Trophoblast cell (in vitro differentiated cells and primary cell): ENCODE data around the gene BCAP31.

ENCODE experiments used
- DNase-seq, 2 donors: peaks; one replicate each; pipeline ENCODE4 v3.0.0-alpha.2; 2016
- H2AFZ ChIP-seq: 2 replicates; pipeline ENCODE4 v1.6.1; 2013; ENCODE audit warnings: low read length, moderate library complexity, mild to moderate bottlenecking; ENCODE audit not compliant: insufficient read depth, poor library complexity
- H2AK5ac ChIP-seq: 2 replicates; pipeline ENCODE4 v1.6.1; 2013; ENCODE audit warnings: mild to moderate bottlenecking, low read length
- H2BK120ac ChIP-seq: 2 replicates; pipeline ENCODE4 v1.6.1; 2013; ENCODE audit warnings: low read length, mild to moderate bottlenecking, moderate library complexity; ENCODE audit not compliant: insufficient read depth, poor library complexity
- H2BK12ac ChIP-seq: 2 replicates; pipeline ENCODE4 v1.6.1; 2013; ENCODE audit warnings: mild to moderate bottlenecking, low read length, moderate library complexity
- H2BK5ac ChIP-seq: 2 replicates; pipeline ENCODE4 v1.6.1; 2013; ENCODE audit warnings: low read length, low read depth, moderate library complexity, mild to moderate bottlenecking; ENCODE audit not compliant: poor library complexity
- H3K14ac ChIP-seq: 2 replicates; pipeline ENCODE4 v1.6.1; 2013; ENCODE audit warnings: mild to moderate bottlenecking, low read length
- H3K18ac ChIP-seq: 2 replicates; pipeline ENCODE4 v1.6.1; 2013; ENCODE audit warnings: mild to moderate bottlenecking, low read length
- H3K23ac ChIP-seq: 2 replicates; pipeline ENCODE4 v1.6.1; 2013; ENCODE audit warnings: low read length
- H3K27ac ChIP-seq: 2 replicates; pipeline ENCODE4 v1.5.1; 2013; ENCODE audit warnings: low read depth, mild to moderate bottlenecking, inconsistent platforms, low read length, moderate library complexity
- H3K27me3 ChIP-seq: 2 replicates; pipeline ENCODE4 v1.6.1; 2013; ENCODE audit warnings: inconsistent platforms, mild to moderate bottlenecking, low read length, moderate library complexity; ENCODE audit not compliant: insufficient read depth
- H3K36me3 ChIP-seq, 2 experiments: 1 replicate in 1 of 2; 2 replicates in 1 of 2; pipeline ENCODE4 v1.6.1; 2013; ENCODE audit warnings: low read length in 2 of 2, mild to moderate bottlenecking in 2 of 2, moderate library complexity in 1 of 2; ENCODE audit not compliant: insufficient read depth in 2 of 2, control insufficient read depth in 1 of 2
- H3K4ac ChIP-seq: 2 replicates; pipeline ENCODE4 v1.6.1; 2013; ENCODE audit warnings: low read depth, mild to moderate bottlenecking, low read length, moderate library complexity
- H3K4me1 ChIP-seq, 2 experiments: 1 replicate in 1 of 2; 2 replicates in 1 of 2; pipeline ENCODE4 v1.6.1; 2013; ENCODE audit warnings: low read length in 2 of 2, mild to moderate bottlenecking in 2 of 2, moderate library complexity in 1 of 2; ENCODE audit not compliant: insufficient read depth in 2 of 2, control insufficient read depth in 1 of 2
- H3K4me2 ChIP-seq: 2 replicates; pipeline ENCODE4 v1.6.1; 2013; ENCODE audit warnings: inconsistent platforms, mild to moderate bottlenecking, low read length, moderate library complexity
- H3K4me3 ChIP-seq: 2 replicates; pipeline ENCODE4 v1.5.1; 2013; ENCODE audit warnings: mild to moderate bottlenecking, low read depth, low read length, inconsistent platforms
- H3K79me1 ChIP-seq: one replicate; pipeline ENCODE4 v1.6.1; 2013; ENCODE audit warnings: low read length
- H3K79me2 ChIP-seq: 2 replicates; pipeline ENCODE4 v1.6.1; 2013; ENCODE audit warnings: low read length, mild to moderate bottlenecking; ENCODE audit not compliant: control insufficient read depth, insufficient read depth, poor library complexity
- H3K9ac ChIP-seq: 2 replicates; pipeline ENCODE4 v1.6.1; 2013; ENCODE audit warnings: mild to moderate bottlenecking, low read length
- H3K9me3 ChIP-seq: 2 replicates; pipeline ENCODE4 v1.6.1; 2013; ENCODE audit warnings: low read depth, mild to moderate bottlenecking, control low read depth, inconsistent platforms, low read length; ENCODE audit not compliant: insufficient read depth
- H4K12ac ChIP-seq: 2 replicates; pipeline ENCODE4 v1.6.1; 2013; ENCODE audit warnings: low read depth, mild to moderate bottlenecking, low read length, moderate library complexity
- H4K8ac ChIP-seq: 2 replicates; pipeline ENCODE4 v1.6.1; 2013; ENCODE audit warnings: low read depth, mild to moderate bottlenecking, low read length, moderate library complexity
- H4K91ac ChIP-seq: one replicate; pipeline ENCODE4 v1.6.1; 2013; ENCODE audit warnings: low read depth, mild to moderate bottlenecking, low read length, moderate library complexity
- WGBS: extraction: QIAGEN DNeasy Blood & Tissue Kit; methylation state at CpG from one replicate; pipeline ENCODE4 v1.1.7; 2013; ENCODE audit warnings: missing lambda C conversion rate; ENCODE audit not compliant: insufficient read length, insufficient coverage; ENCODE audit errors: extremely low coverage; 5-methylcytosine and 5-hydroxymethylcytosine counted together

BCAP31 gene

GRCh38 chrX:153690466-153690865, 33.7 kb downstream of the BCAP31 start:
- no peak overlapping the region for H3K4me2 ChIP-seq
- H3K9ac ChIP-seq = no peak overlapping the region
- no peaks in the 10 kb centered on the region for H3K27me3 ChIP-seq
- H4K12ac ChIP-seq = no peak overlapping the region
- H3K4me3 ChIP-seq = no peak overlapping the region
- H4K8ac ChIP-seq = no peak overlapping the region
- H3K79me2 ChIP-seq = no peaks in the 10 kb centered on the region
- no peak overlapping the region for H3K23ac ChIP-seq
- no peak overlapping the region for H2AFZ ChIP-seq
- no peak overlapping the region for H2BK120ac ChIP-seq
- no peak overlapping the region for H2AK5ac ChIP-seq
- WGBS = no CpG with 5 or more reads among the region's 14 CpGs
- peaks cover 2% of the 10 kb centered on the region for H3K9me3 ChIP-seq
- H4K91ac ChIP-seq = no peak overlapping the region
- peaks cover 3% of the 10 kb centered on the region for H3K79me1 ChIP-seq
- H2BK5ac ChIP-seq = no peak overlapping the region
- peaks cover 11 to 17% of the 10 kb centered on the region in 2 experiments for H3K4me1 ChIP-seq
- DNase-seq = no peak
- H3K36me3 ChIP-seq = peaks cover 5 to 14% of the 10 kb centered on the region in 2 experiments
- no peak overlapping the region for H2BK12ac ChIP-seq
- no peak overlapping the region for H3K4ac ChIP-seq
- no peak overlapping the region for H3K18ac ChIP-seq
- no peak overlapping the region for H3K27ac ChIP-seq
- no peak overlapping the region for H3K14ac ChIP-seq

GRCh38 chrX:153689654-153690465, 34.3 kb downstream of the BCAP31 start:
- Histone ChIP-seq H3K27ac (no peak overlapping the region), H2BK5ac (no peak overlapping the region), H3K36me3 (peaks cover under 1 to 11% of the 10 kb centered on the region in 2 experiments), H3K4me3 (no peak overlapping the region), H3K14ac (no peak overlapping the region), H3K79me1 (peaks cover 3% of the 10 kb centered on the region), H2AFZ (no peak overlapping the region), H3K4me2 (no peak overlapping the region), H3K9me3 (peaks cover 2% of the 10 kb centered on the region), H4K91ac (no peak overlapping the region), H3K9ac (no peak overlapping the region), H3K23ac (no peak overlapping the region), H3K27me3 (no peaks in the 10 kb centered on the region), H2BK120ac (no peak overlapping the region), H4K12ac (no peak overlapping the region), H2AK5ac (no peak overlapping the region), H2BK12ac (no peak overlapping the region), H3K18ac (no peak overlapping the region), H4K8ac (no peak overlapping the region), H3K4ac (no peak overlapping the region), H3K79me2 (no peaks in the 10 kb centered on the region), H3K4me1 (peaks cover 12 to 17% of the 10 kb centered on the region in 2 experiments)
- peak in 1 of 2 donors; percentile 31 for DNase-seq
- no CpG with 5 or more reads among the region's 19 CpGs for WGBS

- H3K23ac ChIP-seq = no peak overlapping the region
- peaks cover 3% of the 10 kb centered on the region for H3K79me1 ChIP-seq
- H3K9ac ChIP-seq = no peak overlapping the region
- no peak overlapping the region for H4K91ac ChIP-seq
- no peak overlapping the region for H3K18ac ChIP-seq
- peak overlapping the region; percentile 61 for H3K4me2 ChIP-seq
- H3K4ac ChIP-seq = no peak overlapping the region
- no peak overlapping the region for H2BK120ac ChIP-seq
- no peaks in the 10 kb centered on the region for H3K27me3 ChIP-seq
- peak overlapping the region; percentile 59 for H3K4me3 ChIP-seq
- no peak overlapping the region for H2AK5ac ChIP-seq
- no peak overlapping the region for H4K12ac ChIP-seq
- H3K9me3 ChIP-seq = peaks cover 2% of the 10 kb centered on the region
- DNase-seq = no peak
- H3K27ac ChIP-seq = no peak overlapping the region
- no peak overlapping the region for H2BK5ac ChIP-seq
- peaks cover 12 to 17% of the 10 kb centered on the region in 2 experiments for H3K4me1 ChIP-seq
- no peaks in the 10 kb centered on the region for H3K79me2 ChIP-seq
- no CpG with 5 or more reads among the region's 53 CpGs for WGBS
- H4K8ac ChIP-seq = no peak overlapping the region
- no peak overlapping the region for H2AFZ ChIP-seq
- no peak overlapping the region for H2BK12ac ChIP-seq
- peaks cover 0 to 8% of the 10 kb centered on the region in 2 experiments for H3K36me3 ChIP-seq
- H3K14ac ChIP-seq = peak overlapping the region; percentile 37
Observed at GRCh38 chrX:153688911-153689590, 35.1 kb downstream of the BCAP31 start.

- Histone ChIP-seq H3K14ac (no peak overlapping the region), H2AFZ (no peak overlapping the region), H3K79me1 (peaks cover 3% of the 10 kb centered on the region), H2BK12ac (no peak overlapping the region), H2BK120ac (no peak overlapping the region), H3K27me3 (no peaks in the 10 kb centered on the region), H3K23ac (no peak overlapping the region), H4K8ac (no peak overlapping the region), H3K36me3 (peaks cover 0 to 6% of the 10 kb centered on the region in 2 experiments), H3K4ac (no peak overlapping the region), H2AK5ac (no peak overlapping the region), H3K9ac (no peak overlapping the region), H3K4me3 (peak overlapping the region; percentile 68), H3K18ac (no peak overlapping the region), H4K12ac (no peak overlapping the region), H4K91ac (peak overlapping the region; percentile 32), H3K79me2 (no peaks in the 10 kb centered on the region), H2BK5ac (no peak overlapping the region), H3K4me2 (peak overlapping the region; percentile 67), H3K9me3 (peaks cover 2% of the 10 kb centered on the region), H3K4me1 (peaks cover 12 to 17% of the 10 kb centered on the region in 2 experiments), H3K27ac (no peak overlapping the region)
- WGBS = no CpG with 5 or more reads among the region's 57 CpGs
- DNase-seq = no peak
Observed at GRCh38 chrX:153688506-153688905, 35.7 kb downstream of the BCAP31 start.
